ENCODE results near the gene AACS.
"Not testable (repeated sequence)": the region's sequence is repeated elsewhere in the genome, so short reads cannot be mapped to it uniquely, and the experiment has no call there.

The AACS gene

GRCh38 chr12:125056306-125056705 is 8.9 kb upstream of the AACS start:
- no peak for DNase-seq (ENCODE audit: low spot score)

- DNase-seq (ENCODE audit: low spot score) = no peak
Measured at GRCh38 chr12:125057708-125058107, 7.5 kb upstream of the AACS start.

- no peak for DNase-seq (ENCODE audit: low spot score)
Measured at GRCh38 chr12:125061229-125061628, 4.0 kb upstream of the AACS start.

GRCh38 chr12:125063522-125063921 is 1.7 kb upstream of the AACS start:
- not testable (repeated sequence) for DNase-seq (ENCODE audit: low spot score)

- DNase-seq (ENCODE audit: low spot score) = no peak
Measured at GRCh38 chr12:125064492-125064891, 743 bp upstream of the AACS start.

GRCh38 chr12:125065919-125066570 is 810 bp downstream of the AACS start:
- no peak for DNase-seq (ENCODE audit: low spot score)

- no peak for DNase-seq (ENCODE audit: low spot score)
Measured at GRCh38 chr12:125068391-125068790, 3.2 kb downstream of the AACS start.

- DNase-seq (ENCODE audit: low spot score) = peak; percentile 50
Measured at GRCh38 chr12:125069616-125070015, 4.4 kb downstream of the AACS start.

- DNase-seq (ENCODE audit: low spot score) = peak; percentile 55
Measured at GRCh38 chr12:125070112-125070511, 4.9 kb downstream of the AACS start.

- no peak for DNase-seq (ENCODE audit: low spot score)
Measured at GRCh38 chr12:125070661-125071390, 5.6 kb downstream of the AACS start.

- DNase-seq (ENCODE audit: low spot score) = peak; percentile 65
Measured at GRCh38 chr12:125071456-125071855, 6.2 kb downstream of the AACS start.

- no peak for DNase-seq (ENCODE audit: low spot score)
Measured at GRCh38 chr12:125072496-125072895, 7.3 kb downstream of the AACS start.

- DNase-seq (ENCODE audit: low spot score) = not testable (repeated sequence)
Measured at GRCh38 chr12:125074294-125074693, 9.1 kb downstream of the AACS start.

GRCh38 chr12:125076103-125076502 is 10.9 kb downstream of the AACS start:
- no peak for DNase-seq (ENCODE audit: low spot score)

GRCh38 chr12:125079084-125079483 is 13.8 kb downstream of the AACS start:
- DNase-seq (ENCODE audit: low spot score) = no peak

- no peak for DNase-seq (ENCODE audit: low spot score)
Measured at GRCh38 chr12:125079648-125080645, 14.7 kb downstream of the AACS start.

GRCh38 chr12:125081427-125081826 is 16.2 kb downstream of the AACS start:
- DNase-seq (ENCODE audit: low spot score) = no peak

GRCh38 chr12:125083072-125083471 is 17.8 kb downstream of the AACS start:
- no peak for DNase-seq (ENCODE audit: low spot score)

- not testable (repeated sequence) for DNase-seq (ENCODE audit: low spot score)
Measured at GRCh38 chr12:125088199-125088598, 23.0 kb downstream of the AACS start.

- DNase-seq (ENCODE audit: low spot score) = no peak
Measured at GRCh38 chr12:125089083-125089482, 23.8 kb downstream of the AACS start.

GRCh38 chr12:125089626-125090025 is 24.4 kb downstream of the AACS start:
- no peak for DNase-seq (ENCODE audit: low spot score)

GRCh38 chr12:125090437-125090836 is 25.2 kb downstream of the AACS start:
- DNase-seq (ENCODE audit: low spot score) = no peak
